ENCODE data around the gene SH2D4B.

DNA sequence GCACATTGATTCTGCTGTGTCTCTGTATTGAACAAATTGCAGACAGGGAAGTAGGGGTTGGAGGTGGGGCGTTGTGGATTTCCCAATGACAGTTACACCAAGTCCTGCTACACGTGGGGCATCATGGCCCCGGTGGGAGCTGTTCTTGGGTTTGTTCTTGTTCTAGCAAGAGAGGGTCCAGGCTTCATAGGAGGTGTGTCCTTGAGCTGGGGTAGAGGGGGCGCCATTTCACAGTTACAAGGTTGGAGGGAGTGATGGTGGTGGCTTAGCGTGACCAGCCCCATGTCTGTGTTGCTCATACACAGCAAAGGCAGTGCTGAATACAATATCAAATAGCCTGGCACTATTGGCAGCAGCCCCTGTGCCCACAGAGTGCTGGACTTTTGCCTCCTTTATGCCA is 15.7 kb downstream of the SH2D4B start:
- TF ChIP-seq CTCF (IDR thresholded peaks at IDR 0.05 in 2 of 3, conservative IDR thresholded peaks at IDR 0.05 in 1 of 3; ENCODE audit: borderline replicate concordance in 1 of 3, insufficient read depth in 1 of 3, low read depth in 2 of 3, low read length in 2 of 3) (no peak), POLR2A (IDR thresholded peaks at IDR 0.05; ENCODE audit: borderline replicate concordance, extremely low read depth, insufficient read depth, insufficient read length) (no peak), POLR2AphosphoS5 (IDR thresholded peaks at IDR 0.05; ENCODE audit: low read depth, low read length) (no peak), CBX3 (IDR thresholded peaks at IDR 0.05; ENCODE audit: low read depth) (no peak), ATF3 (IDR thresholded peaks at IDR 0.05) (no peak), YY1 (IDR thresholded peaks at IDR 0.05; ENCODE audit: extremely low read depth, insufficient replicate concordance, low read depth, low read length) (no peak)
- TF ChIP-seq, protein P1, sequence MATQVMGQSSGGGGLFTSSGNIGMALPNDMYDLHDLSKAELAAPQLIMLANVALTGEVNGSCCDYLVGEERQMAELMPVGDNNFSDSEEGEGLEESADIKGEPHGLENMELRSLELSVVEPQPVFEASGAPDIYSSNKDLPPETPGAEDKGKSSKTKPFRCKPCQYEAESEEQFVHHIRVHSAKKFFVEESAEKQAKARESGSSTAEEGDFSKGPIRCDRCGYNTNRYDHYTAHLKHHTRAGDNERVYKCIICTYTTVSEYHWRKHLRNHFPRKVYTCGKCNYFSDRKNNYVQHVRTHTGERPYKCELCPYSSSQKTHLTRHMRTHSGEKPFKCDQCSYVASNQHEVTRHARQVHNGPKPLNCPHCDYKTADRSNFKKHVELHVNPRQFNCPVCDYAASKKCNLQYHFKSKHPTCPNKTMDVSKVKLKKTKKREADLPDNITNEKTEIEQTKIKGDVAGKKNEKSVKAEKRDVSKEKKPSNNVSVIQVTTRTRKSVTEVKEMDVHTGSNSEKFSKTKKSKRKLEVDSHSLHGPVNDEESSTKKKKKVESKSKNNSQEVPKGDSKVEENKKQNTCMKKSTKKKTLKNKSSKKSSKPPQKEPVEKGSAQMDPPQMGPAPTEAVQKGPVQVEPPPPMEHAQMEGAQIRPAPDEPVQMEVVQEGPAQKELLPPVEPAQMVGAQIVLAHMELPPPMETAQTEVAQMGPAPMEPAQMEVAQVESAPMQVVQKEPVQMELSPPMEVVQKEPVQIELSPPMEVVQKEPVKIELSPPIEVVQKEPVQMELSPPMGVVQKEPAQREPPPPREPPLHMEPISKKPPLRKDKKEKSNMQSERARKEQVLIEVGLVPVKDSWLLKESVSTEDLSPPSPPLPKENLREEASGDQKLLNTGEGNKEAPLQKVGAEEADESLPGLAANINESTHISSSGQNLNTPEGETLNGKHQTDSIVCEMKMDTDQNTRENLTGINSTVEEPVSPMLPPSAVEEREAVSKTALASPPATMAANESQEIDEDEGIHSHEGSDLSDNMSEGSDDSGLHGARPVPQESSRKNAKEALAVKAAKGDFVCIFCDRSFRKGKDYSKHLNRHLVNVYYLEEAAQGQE (IDR thresholded peaks at IDR 0.05; ENCODE audit: low read depth) = no peak
